GM19395 (cell line): ENCODE measurements around the gene FGGY.

Source experiments
- ATAC-seq: cut with Tn5 transposase; IDR thresholded peaks from one replicate; pipeline ENCODE4 v1.9.1; 2021; ENCODE audit warnings: mild to moderate bottlenecking, moderate library complexity; ENCODE audit not compliant: unreplicated experiment

Gene FGGY

GRCh38 chr1:59378621-59379370 lies 81.9 kb downstream of the FGGY start:
- ATAC-seq, result no peak

GRCh38 chr1:59379371-59379728 lies 82.5 kb downstream of the FGGY start:
- ATAC-seq, result no peak

GRCh38 chr1:59383963-59384362 lies 87.1 kb downstream of the FGGY start:
- ATAC-seq, result no peak

- ATAC-seq, result no peak
Measured at GRCh38 chr1:59384443-59384842, 87.5 kb downstream of the FGGY start.

- no peak for ATAC-seq
Measured at GRCh38 chr1:59388191-59388590, 91.3 kb downstream of the FGGY start.

- no peak for ATAC-seq
Measured at GRCh38 chr1:59389847-59390246, 93.0 kb downstream of the FGGY start.

- ATAC-seq, result no peak
Measured at GRCh38 chr1:59390307-59390706, 93.4 kb downstream of the FGGY start.

GRCh38 chr1:59391212-59392179 lies 94.6 kb downstream of the FGGY start:
- ATAC-seq, result peak; percentile 67

- ATAC-seq, result no peak
Measured at GRCh38 chr1:59393211-59394180, 96.6 kb downstream of the FGGY start.

- no peak for ATAC-seq
Measured at GRCh38 chr1:59394706-59395425, 98.0 kb downstream of the FGGY start.

- ATAC-seq, result no peak
Measured at GRCh38 chr1:59396387-59396786, 99.5 kb downstream of the FGGY start.

GRCh38 chr1:59397139-59397858 lies 100.4 kb downstream of the FGGY start:
- ATAC-seq, result no peak

- ATAC-seq, result no peak
Measured at GRCh38 chr1:59399642-59400041, 102.7 kb downstream of the FGGY start.

- no peak for ATAC-seq
Measured at GRCh38 chr1:59401581-59401980, 104.7 kb downstream of the FGGY start.

GRCh38 chr1:59404796-59405195 lies 107.9 kb downstream of the FGGY start:
- ATAC-seq, result no peak

- no peak for ATAC-seq
Measured at GRCh38 chr1:59406437-59407164, 109.7 kb downstream of the FGGY start.

- ATAC-seq, result no peak
Measured at GRCh38 chr1:59408608-59409240, 111.8 kb downstream of the FGGY start.

GRCh38 chr1:59409549-59409948 lies 112.7 kb downstream of the FGGY start:
- peak; percentile 22 for ATAC-seq
